ENCODE measurements around the gene NOL4L. TPM values are rescaled to one million over a fixed set of nuclear protein-coding genes. Genes with fewer than 3 reads are reported as not detected.

The NOL4L gene
- total RNA-seq, 4 donors from 2014 or later, result 45.6 to 105 (median 85.9) TPM

GRCh38 chr20:32447136-32448027, 137.8 kb downstream of the NOL4L start:
- intact Hi-C loops (cut with DNase I; ENCODE audit: low total_unique reads), result no loop called here
- no peak for TF ChIP-seq EP300 (IDR thresholded peaks at IDR 0.05; ENCODE audit: low read depth)
- TF ChIP-seq POLR2AphosphoS5 (IDR thresholded peaks at IDR 0.05), result no peak
- TF ChIP-seq POLR2A (IDR thresholded peaks at IDR 0.05), result no peak
- no peak for TF ChIP-seq CTCF (IDR thresholded peaks at IDR 0.05)
- Histone ChIP-seq H3K9me3 (no peaks in the 10 kb centered on the region), H3K4me3 (no peak overlapping the region), H3K27ac (peak overlapping the region in 2 of 4 donors; percentile 37 to 54), H3K36me3 (peaks cover 0 to 32% (median 6%) of the 10 kb centered on the region in 4 donors), H3K27me3 (no peaks in the 10 kb centered on the region), H3K4me1 (peaks cover 0 to 16% (median 10%) of the 10 kb centered on the region in 4 donors)
- peak; percentile 6 for DNase-seq
- in situ Hi-C loops (cut with MboI; ENCODE audit: low pct_ligation_motif_present in 1 of 4, low pct_unique_long_range_greater_than_20kb in 1 of 4, low sequenced_read_pairs in 3 of 4), result no loop called here
- 74 to 88% methylated on average over 5 to 21 of the region's 22 CpGs for WGBS, 2 donors (ENCODE audit: low coverage in 1 of 2)

- Histone ChIP-seq H3K27ac (no peak overlapping the region), H3K36me3 (peaks cover 0 to 26% (median 2%) of the 10 kb centered on the region in 4 donors), H3K9me3 (no peaks in the 10 kb centered on the region), H3K4me1 (peaks cover 0 to 16% (median 10%) of the 10 kb centered on the region in 4 donors), H3K4me3 (no peak overlapping the region), H3K27me3 (no peaks in the 10 kb centered on the region)
- intact Hi-C loops (cut with DNase I; ENCODE audit: low total_unique reads) (no loop called here), in situ Hi-C loops (cut with MboI; ENCODE audit: low pct_ligation_motif_present in 1 of 4, low pct_unique_long_range_greater_than_20kb in 1 of 4, low sequenced_read_pairs in 3 of 4) (no loop called here)
- TF ChIP-seq CTCF (IDR thresholded peaks at IDR 0.05) (no peak), POLR2AphosphoS5 (IDR thresholded peaks at IDR 0.05) (no peak), POLR2A (IDR thresholded peaks at IDR 0.05) (no peak), EP300 (IDR thresholded peaks at IDR 0.05; ENCODE audit: low read depth) (no peak)
- peak; percentile 6 for DNase-seq
- 90% methylated on average over 14 of the region's 14 CpGs; no CpG with 5 or more reads in 1 of the 2 donors for WGBS, 2 donors (ENCODE audit: low coverage in 1 of 2)
Observed at GRCh38 chr20:32446301-32447100, 138.6 kb downstream of the NOL4L start.

DNA sequence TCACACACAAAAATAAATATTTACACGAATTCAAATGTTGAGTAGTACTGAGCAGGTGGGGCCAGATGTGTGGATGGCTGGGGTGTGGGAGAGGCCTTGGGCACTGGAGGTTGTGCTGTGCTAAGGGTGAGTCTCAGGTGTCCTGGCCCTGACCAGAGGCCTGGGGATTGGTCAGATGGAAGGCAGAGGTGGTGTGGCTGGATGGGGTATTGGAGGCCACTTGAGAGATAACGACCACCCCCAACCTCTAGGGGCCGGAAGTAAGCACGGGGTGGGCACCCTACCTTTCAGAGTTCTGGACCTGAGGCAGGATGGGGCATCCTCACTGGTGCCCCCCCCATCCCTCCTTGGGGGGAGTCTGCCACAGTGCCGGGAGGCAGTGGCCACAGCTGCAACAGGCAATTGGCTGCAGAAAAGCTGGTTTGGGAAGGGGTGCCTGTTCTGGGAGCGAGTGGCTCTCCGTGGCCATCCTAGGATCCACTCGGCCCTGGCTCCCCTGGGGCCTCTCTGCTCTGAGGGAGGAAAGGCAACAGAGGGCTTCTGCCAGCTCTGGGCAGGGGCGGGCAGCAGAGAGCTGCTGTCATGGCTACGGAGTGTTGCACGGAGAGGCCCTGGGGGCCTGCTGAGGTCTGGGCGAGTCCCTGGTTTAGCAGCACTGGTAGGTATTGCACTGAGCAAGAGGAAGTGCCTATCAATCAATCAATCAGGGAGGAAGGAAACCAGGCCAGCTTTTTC, 139.4 kb downstream of the NOL4L start:
- no peaks in the 10 kb centered on the region for H3K9me3 ChIP-seq
- intact Hi-C loops (cut with DNase I; ENCODE audit: low total_unique reads), result no loop called here
- peaks cover 0 to 14% (median 10%) of the 10 kb centered on the region in 4 donors for H3K4me1 ChIP-seq
- H3K36me3 ChIP-seq, result peaks cover 0 to 18% (median 1%) of the 10 kb centered on the region in 4 donors
- WGBS, 2 donors (ENCODE audit: low coverage in 1 of 2), result 71% methylated on average over 12 of the region's 12 CpGs; no CpG with 5 or more reads in 1 of the 2 donors
- in situ Hi-C loops (cut with MboI; ENCODE audit: low pct_ligation_motif_present in 1 of 4, low pct_unique_long_range_greater_than_20kb in 1 of 4, low sequenced_read_pairs in 3 of 4), result no loop called here
- H3K27ac ChIP-seq, result no peak overlapping the region
- no peaks in the 10 kb centered on the region for H3K27me3 ChIP-seq
- peak; percentile 6 for DNase-seq
- no peak overlapping the region for H3K4me3 ChIP-seq
- no peak for TF ChIP-seq EP300 (IDR thresholded peaks at IDR 0.05; ENCODE audit: low read depth)
- no peak for TF ChIP-seq POLR2A (IDR thresholded peaks at IDR 0.05)
- no peak for TF ChIP-seq POLR2AphosphoS5 (IDR thresholded peaks at IDR 0.05)
- no peak for TF ChIP-seq CTCF (IDR thresholded peaks at IDR 0.05)
